ENCODE measurements around the gene ZNF654.

DNA sequence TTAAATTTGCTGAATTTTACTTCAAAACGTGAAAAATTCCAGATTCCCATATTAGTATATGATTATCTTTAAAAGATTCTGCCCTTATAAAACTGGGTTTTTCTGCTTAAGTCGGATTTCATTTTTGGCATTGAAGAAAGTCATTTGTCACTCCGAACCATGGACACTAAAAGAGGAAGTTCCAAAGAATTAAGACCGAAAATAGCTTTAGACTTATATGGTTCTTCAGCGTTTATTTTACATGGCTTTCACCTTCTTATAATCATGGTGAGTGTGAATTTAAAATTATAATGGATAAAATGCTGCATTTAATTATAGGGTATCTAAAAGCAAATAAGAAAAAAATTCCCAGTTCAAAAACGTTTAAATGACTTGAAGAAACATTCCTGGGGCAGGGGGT is 91.8 kb downstream of the ZNF654 start:
- TF ChIP-seq CTCF (conservative IDR thresholded peaks at IDR 0.05; ENCODE audit: low read length), result no peak
- TF ChIP-seq EZH2phosphoT487 (IDR thresholded peaks at IDR 0.05; ENCODE audit: borderline replicate concordance, low read depth, low read length), result no peak

All from OCI-LY7 (cell line).